HK-2 (cell line): Measurements from ENCODE around the gene APOBEC3B.
"Not testable (repeated sequence)": the region's sequence is repeated elsewhere in the genome, so short reads cannot be mapped to it uniquely, and the experiment has no call there.

Source experiments
- DNase-seq: peaks from one replicate; pipeline ENCODE4 v3.0.0-alpha.2; 2018; ENCODE audit not compliant: unreplicated experiment

Gene APOBEC3B

DNA sequence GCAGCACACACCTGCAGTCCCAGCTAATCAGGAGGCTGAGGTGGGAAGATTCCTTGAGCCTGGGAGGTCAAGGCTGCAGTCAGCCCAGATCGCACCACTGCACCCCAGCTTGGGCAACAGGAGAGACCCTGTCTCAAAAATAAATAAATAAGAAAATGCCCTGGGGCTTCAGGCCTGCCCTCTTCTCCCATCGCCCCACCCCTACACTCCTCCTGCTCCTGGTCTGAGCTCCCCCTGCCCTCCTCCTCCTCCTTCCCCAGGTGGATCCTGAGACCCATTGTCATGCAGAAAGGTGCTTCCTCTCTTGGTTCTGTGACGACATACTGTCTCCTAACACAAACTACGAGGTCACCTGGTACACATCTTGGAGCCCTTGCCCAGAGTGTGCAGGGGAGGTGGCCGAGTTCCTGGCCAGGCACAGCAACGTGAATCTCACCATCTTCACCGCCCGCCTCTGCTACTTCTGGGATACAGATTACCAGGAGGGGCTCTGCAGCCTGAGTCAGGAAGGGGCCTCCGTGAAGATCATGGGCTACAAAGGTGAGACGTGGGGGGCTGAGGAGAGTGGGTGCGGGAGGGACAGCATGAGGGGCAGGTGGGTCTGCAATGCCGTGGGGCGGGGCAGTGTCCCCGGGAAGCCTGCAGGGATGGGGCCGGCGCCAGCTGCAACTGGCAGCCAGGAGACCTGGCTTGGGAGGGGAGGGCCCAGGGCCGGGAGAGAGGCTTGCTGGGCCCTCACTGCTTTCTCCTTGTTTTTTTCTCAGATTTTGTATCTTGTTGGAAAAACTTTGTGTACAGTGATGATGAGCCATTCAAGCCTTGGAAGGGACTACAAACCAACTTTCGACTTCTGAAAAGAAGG lies 49.5 kb downstream of the APOBEC3B start:
- not testable (repeated sequence) for DNase-seq

DNA sequence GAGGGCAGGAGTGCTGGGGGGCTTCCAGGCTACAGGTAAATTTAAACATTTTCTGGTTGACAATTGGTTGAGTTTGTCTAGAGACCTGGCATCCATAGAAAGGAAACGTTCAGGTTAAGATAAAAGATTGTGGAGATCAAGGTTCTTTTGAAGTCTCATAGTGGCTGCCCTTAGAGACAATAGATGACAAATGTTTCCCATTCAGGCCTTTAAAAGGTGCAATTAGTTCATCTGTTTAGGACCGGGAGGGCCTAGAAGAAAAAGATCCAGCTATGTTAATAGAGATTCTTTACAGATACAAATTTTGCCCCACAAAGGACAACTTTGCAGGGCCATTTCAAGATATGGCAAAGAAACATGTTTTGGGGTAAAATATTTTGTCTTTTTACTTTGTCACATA lies 54.9 kb downstream of the APOBEC3B start:
- not testable (repeated sequence) for DNase-seq

DNA sequence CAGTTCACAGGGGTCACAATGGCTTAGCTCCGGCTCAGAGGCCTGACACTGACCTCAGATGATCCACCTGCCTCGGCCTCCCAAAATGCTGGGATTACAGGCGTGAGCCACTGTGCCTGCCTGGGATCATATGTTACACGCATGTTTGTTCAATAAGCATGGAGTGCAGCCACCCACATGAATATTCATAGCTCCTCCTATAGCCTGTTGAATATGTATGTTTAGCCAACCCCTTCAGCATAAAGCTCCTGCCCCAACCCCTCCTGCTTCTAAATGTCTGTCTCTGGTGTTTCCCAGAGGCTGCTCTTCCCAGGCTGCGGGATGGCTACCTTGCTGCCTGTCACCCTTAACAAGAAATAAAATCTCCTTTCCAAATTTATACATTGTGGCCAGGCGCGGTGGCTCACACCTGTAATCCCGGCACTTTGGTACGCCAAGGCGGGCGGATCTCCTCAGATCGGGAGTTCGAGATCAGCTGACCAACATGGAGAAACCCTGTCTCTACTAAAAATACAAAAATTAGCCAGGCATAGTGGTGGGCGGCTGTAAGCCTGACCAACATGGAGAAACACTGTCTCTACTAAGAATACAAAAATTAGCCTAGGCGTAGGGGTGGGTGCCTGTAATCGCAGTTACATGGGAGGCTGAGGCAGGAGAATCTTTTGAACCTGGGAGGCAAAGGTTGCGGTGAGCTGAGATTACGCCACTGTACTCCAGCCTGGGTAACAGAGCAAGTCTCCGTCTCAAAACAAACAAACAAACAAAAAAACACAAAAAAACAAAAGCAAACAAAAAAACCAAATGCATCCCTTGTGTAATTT lies 57.4 kb downstream of the APOBEC3B start:
- no peak for DNase-seq

DNA sequence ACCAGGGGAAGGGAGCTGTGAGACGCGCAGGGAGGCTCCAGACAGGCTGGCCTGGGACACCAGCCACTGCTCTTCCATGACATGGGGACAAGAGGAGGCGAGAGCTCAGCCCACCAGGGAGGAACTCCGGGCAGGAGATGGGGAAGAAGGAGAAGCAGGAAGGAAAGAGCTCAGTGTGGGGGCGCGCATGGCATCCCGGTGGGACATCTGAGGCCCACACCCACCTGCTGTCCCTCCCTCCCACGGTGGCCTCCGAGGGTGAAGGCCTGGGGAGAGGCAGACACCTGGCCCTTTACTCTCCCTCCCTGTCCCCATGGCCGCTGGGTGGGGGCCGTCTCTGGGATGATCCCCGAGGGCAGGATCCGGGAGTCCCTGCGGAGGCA lies 58.0 kb downstream of the APOBEC3B start:
- DNase-seq: not testable (repeated sequence)

DNA sequence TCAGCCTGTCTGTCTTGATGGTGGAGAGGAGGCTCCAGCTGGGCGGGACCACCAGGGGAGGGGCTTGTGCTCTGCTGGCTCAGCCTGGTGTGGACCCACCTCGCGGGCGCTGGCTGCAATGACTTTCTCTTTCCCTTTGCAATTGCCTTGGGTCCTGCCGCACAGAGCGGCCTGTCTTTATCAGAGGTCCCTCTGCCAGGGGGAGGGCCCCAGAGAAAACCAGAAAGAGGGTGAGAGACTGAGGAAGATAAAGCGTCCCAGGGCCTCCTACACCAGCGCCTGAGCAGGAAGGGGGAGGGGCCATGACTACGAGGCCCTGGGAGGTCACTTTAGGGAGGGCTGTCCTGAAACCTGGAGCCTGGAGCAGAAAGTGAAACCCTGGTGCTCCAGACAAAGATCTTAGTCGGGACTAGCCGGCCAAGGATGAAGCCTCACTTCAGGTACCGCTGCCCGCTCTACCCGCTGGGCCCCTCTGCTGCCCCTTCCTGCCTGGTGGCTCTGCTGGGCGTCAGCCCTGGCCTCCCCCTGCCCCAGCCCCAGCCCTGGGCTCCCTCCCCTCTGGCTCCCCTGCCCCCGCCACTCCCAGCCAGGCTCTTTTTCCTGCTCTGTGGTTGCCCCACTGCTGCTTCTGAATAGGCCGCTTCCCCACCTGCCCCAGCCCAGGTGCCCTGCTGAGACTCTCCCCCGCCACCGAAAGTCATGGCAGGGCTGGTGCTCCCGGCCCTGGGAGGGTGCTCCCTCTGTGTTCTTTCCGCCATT lies 58.6 kb downstream of the APOBEC3B start, which contains the start of gene APOBEC3F:
TSS of gene APOBEC3F (plus strand) at position 327 of the 759 bp plus-strand sequence. CDS start at position 424, 97 bp downstream.
- peak; percentile 33 for DNase-seq

DNA sequence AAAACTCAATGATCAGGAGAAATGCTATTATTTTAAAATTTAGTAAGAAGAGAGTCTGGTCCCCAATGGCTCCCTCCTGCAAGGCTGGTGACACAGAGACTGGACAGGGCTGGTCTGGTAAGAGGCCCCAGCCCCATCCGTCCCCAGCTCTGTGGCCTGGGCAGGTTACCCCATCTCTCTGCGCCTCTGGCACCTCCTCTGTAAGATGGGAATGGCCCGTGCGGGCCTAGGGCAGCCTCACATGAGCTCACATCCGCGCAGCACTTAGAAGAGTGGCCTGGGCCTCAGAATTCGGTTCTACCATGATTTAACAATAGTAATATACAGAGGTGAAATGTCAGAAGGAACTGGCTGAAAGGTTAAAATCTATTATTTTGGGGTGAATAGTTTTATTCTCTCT lies 59.8 kb downstream of the APOBEC3B start:
- no peak for DNase-seq
